Cardiac muscle cell (in vitro differentiated cells and primary cell): ENCODE measurements around the gene BHMT. TPM values are rescaled to one million over a fixed set of nuclear protein-coding genes. Genes with fewer than 3 reads are reported as not detected.
A peak's percentile ranks its signal among the peaks of the same experiment; 100 is the strongest.
"Not testable (repeated sequence)": the region's sequence is repeated elsewhere in the genome, so short reads cannot be mapped to it uniquely, and the experiment has no call there.

Experiments used
- DNase-seq, 2 donors: peaks; one replicate each; pipeline versions ENCODE4 v3.0.0 to v3.0.0-alpha.2; 2010 to 2017; ENCODE audit warnings: low read depth in 1 of 2, low spot score in 1 of 2
- H3K27ac ChIP-seq: fragments of 200-600 bp; sonication (generic); 2 replicates; pipeline ENCODE4 v1.5.1; 2016
- H3K27me3 ChIP-seq: fragments of 200-600 bp; sonication (generic); 2 replicates; pipeline ENCODE4 v1.6.0; 2016; ENCODE audit warnings: control low read depth
- H3K36me3 ChIP-seq: fragments of 200-600 bp; sonication (generic); 2 replicates; pipeline ENCODE4 v1.5.1; 2016; ENCODE audit warnings: control low read depth
- H3K4me1 ChIP-seq: fragments of 200-600 bp; sonication (generic); 2 replicates; pipeline ENCODE4 v1.8.1; 2017; ENCODE audit warnings: low read depth, mild to moderate bottlenecking, mixed run types
- H3K4me3 ChIP-seq: fragments of 200-600 bp; sonication (generic); 2 replicates; pipeline ENCODE4 v1.5.1; 2016; ENCODE audit warnings: mild to moderate bottlenecking
- H3K9me3 ChIP-seq: fragments of 200-600 bp; sonication (generic); 2 replicates; pipeline ENCODE4 v1.5.1; 2017; ENCODE audit warnings: low read depth, mild to moderate bottlenecking, control low read depth
- CTCF ChIP-seq: IDR thresholded peaks from 2 replicates; pipeline ENCODE4 v1.5.1; 2012; ENCODE audit warnings: low read depth, mild to moderate bottlenecking, low read length
- polyA plus RNA-seq: library from polyadenylated mRNA; unstranded; fragments of >200 nt; fragmentation: Nextera tagmentation; extraction: Ambion mirVana; gene quantifications from 2 replicates; pipeline ENCODE4 v1.2.1, GENCODE V29; 2016
- total RNA-seq: library from RNA; depleted of rRNA; stranded (reverse); fragments of >200 nt; gene quantifications from 2 replicates; pipeline ENCODE4 v1.2.3, GENCODE V29; 2016

The BHMT gene
- total and polyA plus RNA-seq, 2 experiments from 2014 or later, result 0.42 TPM; not detected in 1

DNA sequence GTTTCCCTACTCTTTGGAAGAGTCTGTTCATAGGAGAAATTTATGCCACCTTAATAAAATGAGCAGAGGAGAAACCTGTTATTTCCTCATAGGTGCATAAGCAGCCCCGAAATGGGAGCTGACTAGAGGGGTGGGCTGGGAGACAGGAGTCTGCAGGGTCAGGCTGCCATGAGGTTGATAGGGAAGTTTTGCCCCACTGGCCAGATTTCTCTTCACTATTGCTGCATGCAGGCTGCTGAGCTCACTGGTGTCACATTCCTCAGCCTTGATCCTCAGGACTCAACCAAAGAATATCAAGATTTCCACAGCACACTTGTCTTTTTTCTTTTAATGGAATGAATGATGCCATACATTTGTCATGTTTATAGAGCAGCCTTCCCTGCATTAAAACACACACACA is 60.7 kb downstream of the BHMT start:
- no peak for TF ChIP-seq CTCF
- H3K4me3 ChIP-seq, result no peak overlapping the region
- H3K36me3 ChIP-seq, result no peaks in the 10 kb centered on the region
- H3K27ac ChIP-seq, result peak overlapping the region; percentile 46
- peak in 1 of 2 donors; percentile 22 for DNase-seq
- H3K27me3 ChIP-seq, result no peaks in the 10 kb centered on the region
- no peaks in the 10 kb centered on the region for H3K4me1 ChIP-seq
- no peaks in the 10 kb centered on the region for H3K9me3 ChIP-seq

GRCh38 chr5:79173626-79174025 is 62.0 kb downstream of the BHMT start:
- no peak overlapping the region for H3K4me3 ChIP-seq
- H3K27ac ChIP-seq, result no peak overlapping the region
- no peaks in the 10 kb centered on the region for H3K27me3 ChIP-seq
- H3K4me1 ChIP-seq, result no peaks in the 10 kb centered on the region
- no peak for TF ChIP-seq CTCF
- no peaks in the 10 kb centered on the region for H3K36me3 ChIP-seq
- H3K9me3 ChIP-seq, result no peaks in the 10 kb centered on the region
- DNase-seq, result no peak

DNA sequence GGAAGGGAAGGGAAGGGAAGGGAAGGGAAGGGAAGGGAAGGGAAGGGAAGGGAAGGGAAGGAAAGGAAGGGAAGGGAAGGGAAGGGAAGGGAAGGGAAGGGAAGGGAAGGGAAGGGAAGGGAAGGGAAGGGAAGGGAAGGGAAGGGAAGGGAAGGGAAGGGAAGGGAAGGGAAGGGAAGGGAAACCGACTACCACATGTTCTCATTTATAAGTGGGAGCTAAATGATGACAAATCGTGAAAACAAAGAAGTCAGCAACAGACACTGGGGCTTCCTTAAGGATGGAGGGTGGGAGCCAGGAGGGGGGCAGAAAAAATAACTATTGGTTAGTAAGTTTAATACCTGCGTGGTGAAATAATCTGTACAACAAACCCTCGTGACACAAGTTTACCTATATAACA is 68.8 kb downstream of the BHMT start:
- not testable (repeated sequence) for H3K27me3 ChIP-seq, H3K36me3 ChIP-seq, H3K4me3 ChIP-seq, H3K27ac ChIP-seq, H3K9me3 ChIP-seq, DNase-seq
- H3K4me1 ChIP-seq, result peaks cover 11% of the 10 kb centered on the region

GRCh38 chr5:79181419-79182022 is 69.9 kb downstream of the BHMT start:
- Histone ChIP-seq H3K4me3 (no peak overlapping the region), H3K27ac (peak overlapping the region; percentile 73)
- DNase-seq, result peak; percentile 17 to 65

More at GRCh38 chr5:79181419-79182022, 69.9 kb downstream of the BHMT start:
- Histone ChIP-seq H3K27me3 (no peaks in the 10 kb centered on the region), H3K36me3 (no peaks in the 10 kb centered on the region), H3K9me3 (no peaks in the 10 kb centered on the region), H3K4me1 (peaks cover 11% of the 10 kb centered on the region)
- no peak for TF ChIP-seq CTCF

Other genes starting within 250 kb of the BHMT start
- 25.5 and 32.0 TPM in 2 replicates for gene ARSB, start 126.5 kb upstream of the BHMT start, total RNA-seq
- 13.7 and 16.0 TPM in 2 replicates for gene ARSB, start 126.5 kb upstream of the BHMT start, polyA plus RNA-seq
- 4.3 and 8.9 TPM in 2 replicates for gene DMGDH, start 42.1 kb upstream of the BHMT start, total RNA-seq
- gene DMGDH, start 42.1 kb upstream of the BHMT start, polyA plus RNA-seq, result 2.6 TPM in 1 of 2 replicates, not detected in the other
- not detected in 2 replicates for gene BHMT2, start 42.0 kb upstream of the BHMT start, total RNA-seq
- not detected in 2 replicates for gene BHMT2, start 42.0 kb upstream of the BHMT start, polyA plus RNA-seq
- 12.6 and 23.0 TPM in 2 replicates for gene JMY, start 124.3 kb downstream of the BHMT start, total RNA-seq
- 6.3 and 10.3 TPM in 2 replicates for gene JMY, start 124.3 kb downstream of the BHMT start, polyA plus RNA-seq